Mesendoderm (in vitro differentiated cells): ENCODE results near the gene PATZ1.

Experiments used
- DNase-seq: peaks from one replicate; pipeline ENCODE4 v3.0.0; 2013
- H2AK5ac ChIP-seq: 2 replicates; pipeline ENCODE4 v1.6.1; 2013; ENCODE audit warnings: low read length, inconsistent platforms
- H2BK120ac ChIP-seq: 2 replicates; pipeline ENCODE4 v1.6.1; 2013; ENCODE audit warnings: low read depth, mild to moderate bottlenecking, low read length, moderate library complexity, mixed read lengths
- H2BK15ac ChIP-seq: replicated peaks from 2 replicates; pipeline ENCODE4 v1.6.1; 2013; ENCODE audit warnings: low read depth, mild to moderate bottlenecking, moderate library complexity
- H2BK5ac ChIP-seq: 2 replicates; pipeline ENCODE4 v1.6.1; 2013; ENCODE audit warnings: low read length, inconsistent platforms
- H3K18ac ChIP-seq: 2 replicates; pipeline ENCODE4 v1.6.1; 2013; ENCODE audit warnings: mild to moderate bottlenecking, low read length, mixed read lengths
- H3K23ac ChIP-seq: one replicate; pipeline ENCODE4 v1.6.1; 2013; ENCODE audit warnings: low read length
- H3K27ac ChIP-seq: 2 replicates; pipeline ENCODE4 v1.5.1; 2013; ENCODE audit warnings: low read depth, mild to moderate bottlenecking, inconsistent platforms, low read length, moderate library complexity
- H3K27me3 ChIP-seq: 2 replicates; pipeline ENCODE4 v1.6.1; 2013; ENCODE audit warnings: low read length, control low read depth, mild to moderate bottlenecking, inconsistent platforms; ENCODE audit not compliant: insufficient read depth, poor library complexity
- H3K36me3 ChIP-seq: 2 replicates; pipeline ENCODE4 v1.6.1; 2013; ENCODE audit warnings: low read length, inconsistent platforms; ENCODE audit not compliant: control insufficient read depth, insufficient read depth
- H3K4ac ChIP-seq: one replicate; pipeline ENCODE4 v1.6.1; 2013; ENCODE audit warnings: low read depth, mild to moderate bottlenecking, low read length, moderate library complexity
- H3K4me1 ChIP-seq: 2 replicates; pipeline ENCODE4 v1.6.1; 2013; ENCODE audit warnings: low read depth, low read length, inconsistent platforms; ENCODE audit not compliant: control insufficient read depth
- H3K4me2 ChIP-seq: 2 replicates; pipeline ENCODE4 v1.6.1; 2013; ENCODE audit warnings: low read length
- H3K4me3 ChIP-seq: 2 replicates; pipeline ENCODE4 v1.5.1; 2013; ENCODE audit warnings: mild to moderate bottlenecking, low read length
- H3K56ac ChIP-seq: one replicate; pipeline ENCODE4 v1.6.1; 2013; ENCODE audit warnings: low read length
- H3K79me1 ChIP-seq: 2 replicates; pipeline ENCODE4 v1.6.1; 2013; ENCODE audit warnings: low read length, inconsistent platforms
- H3K79me2 ChIP-seq: 2 replicates; pipeline ENCODE4 v1.6.1; 2013; ENCODE audit warnings: mild to moderate bottlenecking, low read length; ENCODE audit not compliant: control insufficient read depth, insufficient read depth
- H3K9ac ChIP-seq: 2 replicates; pipeline ENCODE4 v1.6.1; 2013; ENCODE audit warnings: low read length, inconsistent platforms
- H4K5ac ChIP-seq: one replicate; pipeline ENCODE4 v1.6.1; 2013; ENCODE audit warnings: low read length
- H4K8ac ChIP-seq: one replicate; pipeline ENCODE4 v1.6.1; 2013; ENCODE audit warnings: low read depth, mild to moderate bottlenecking, control low read depth, low read length, moderate library complexity
- WGBS: extraction: QIAGEN DNeasy Blood & Tissue Kit; methylation state at CpG from one replicate; pipeline ENCODE4 v1.1.7; 2013; ENCODE audit warnings: low lambda C conversion rate, missing lambda C conversion rate; ENCODE audit not compliant: insufficient coverage; ENCODE audit errors: extremely low coverage; 5-methylcytosine and 5-hydroxymethylcytosine counted together

PATZ1 gene

GRCh38 chr22:31290494-31291471 is 55.4 kb downstream of the PATZ1 start:
- Histone ChIP-seq H3K4me3 (peak overlapping the region; percentile 49), H2BK15ac (no peak overlapping the region), H2AK5ac (no peak overlapping the region), H3K79me2 (no peaks in the 10 kb centered on the region), H3K4ac (no peak overlapping the region), H3K27me3 (no peaks in the 10 kb centered on the region), H3K36me3 (no peaks in the 10 kb centered on the region), H3K4me1 (no peaks in the 10 kb centered on the region), H2BK5ac (no peak overlapping the region), H3K18ac (peak overlapping the region; percentile 39), H3K79me1 (no peaks in the 10 kb centered on the region), H3K56ac (peak overlapping the region; percentile 85), H2BK120ac (no peak overlapping the region), H3K4me2 (peak overlapping the region; percentile 100), H3K9ac (peak overlapping the region; percentile 74), H4K5ac (no peak overlapping the region), H3K23ac (no peak overlapping the region), H3K27ac (no peak overlapping the region), H4K8ac (no peak overlapping the region)
- no CpG with 5 or more reads among the region's 95 CpGs for WGBS
- peak; percentile 95 for DNase-seq

GRCh38 chr22:31289344-31289743 is 56.8 kb downstream of the PATZ1 start:
- Histone ChIP-seq H3K4me1 (no peaks in the 10 kb centered on the region), H4K8ac (no peak overlapping the region), H3K23ac (no peak overlapping the region), H3K18ac (no peak overlapping the region), H2BK120ac (no peak overlapping the region), H3K4me2 (no peak overlapping the region), H3K79me1 (no peaks in the 10 kb centered on the region), H3K27me3 (no peaks in the 10 kb centered on the region), H4K5ac (no peak overlapping the region), H3K4me3 (no peak overlapping the region), H3K79me2 (no peaks in the 10 kb centered on the region), H3K9ac (no peak overlapping the region), H3K56ac (no peak overlapping the region), H2BK15ac (no peak overlapping the region), H3K27ac (no peak overlapping the region), H2AK5ac (no peak overlapping the region), H2BK5ac (no peak overlapping the region), H3K36me3 (no peaks in the 10 kb centered on the region), H3K4ac (no peak overlapping the region)
- no CpG with 5 or more reads among the region's 13 CpGs for WGBS
- no peak for DNase-seq

- no peak overlapping the region for H3K4ac ChIP-seq
- no peak overlapping the region for H2AK5ac ChIP-seq
- H3K4me3 ChIP-seq = no peak overlapping the region
- H2BK15ac ChIP-seq = no peak overlapping the region
- no peak overlapping the region for H3K4me2 ChIP-seq
- no CpG with 5 or more reads among the region's 5 CpGs for WGBS
- H3K18ac ChIP-seq = no peak overlapping the region
- no peak overlapping the region for H4K5ac ChIP-seq
- H3K79me2 ChIP-seq = no peaks in the 10 kb centered on the region
- DNase-seq = no peak
- H3K36me3 ChIP-seq = no peaks in the 10 kb centered on the region
- no peak overlapping the region for H2BK120ac ChIP-seq
- no peak overlapping the region for H3K9ac ChIP-seq
- no peak overlapping the region for H3K27ac ChIP-seq
- no peaks in the 10 kb centered on the region for H3K27me3 ChIP-seq
- no peak overlapping the region for H4K8ac ChIP-seq
- H3K4me1 ChIP-seq = no peaks in the 10 kb centered on the region
- no peaks in the 10 kb centered on the region for H3K79me1 ChIP-seq
- no peak overlapping the region for H3K23ac ChIP-seq
- no peak overlapping the region for H2BK5ac ChIP-seq
- H3K56ac ChIP-seq = no peak overlapping the region
Measured at GRCh38 chr22:31288496-31289240, 57.5 kb downstream of the PATZ1 start.

- Histone ChIP-seq H3K4me2 (no peak overlapping the region), H3K36me3 (no peaks in the 10 kb centered on the region), H3K23ac (no peak overlapping the region), H3K4me1 (no peaks in the 10 kb centered on the region), H2BK15ac (no peak overlapping the region), H3K9ac (no peak overlapping the region), H3K18ac (no peak overlapping the region), H4K5ac (no peak overlapping the region), H3K79me1 (no peaks in the 10 kb centered on the region), H2AK5ac (no peak overlapping the region), H3K4ac (no peak overlapping the region), H3K4me3 (no peak overlapping the region), H3K27ac (no peak overlapping the region), H2BK5ac (no peak overlapping the region), H4K8ac (no peak overlapping the region), H3K79me2 (no peaks in the 10 kb centered on the region), H3K56ac (no peak overlapping the region), H3K27me3 (no peaks in the 10 kb centered on the region), H2BK120ac (no peak overlapping the region)
- no peak for DNase-seq
- no CpG with 5 or more reads among the region's 6 CpGs for WGBS
Measured at GRCh38 chr22:31287818-31288495, 58.2 kb downstream of the PATZ1 start.

- WGBS = no CpG with 5 or more reads among the region's 8 CpGs
- Histone ChIP-seq H2BK5ac (no peak overlapping the region), H4K8ac (no peak overlapping the region), H3K79me1 (no peaks in the 10 kb centered on the region), H3K4me1 (no peaks in the 10 kb centered on the region), H3K18ac (no peak overlapping the region), H3K9ac (no peak overlapping the region), H3K4me3 (no peak overlapping the region), H3K4ac (no peak overlapping the region), H3K23ac (no peak overlapping the region), H3K79me2 (no peaks in the 10 kb centered on the region), H3K56ac (no peak overlapping the region), H2BK15ac (no peak overlapping the region), H3K36me3 (no peaks in the 10 kb centered on the region), H3K4me2 (no peak overlapping the region), H3K27ac (no peak overlapping the region), H4K5ac (no peak overlapping the region), H2BK120ac (no peak overlapping the region), H2AK5ac (no peak overlapping the region), H3K27me3 (no peaks in the 10 kb centered on the region)
- DNase-seq = no peak
Measured at GRCh38 chr22:31286360-31287255, 59.5 kb downstream of the PATZ1 start.
